Mesenchymal stem cell (in vitro differentiated cells and primary cell): ENCODE results near the gene GNAI2.

Source experiments
- DNase-seq: peaks from one replicate; pipeline ENCODE4 v3.0.0-alpha.2; 2013
- H2AFZ ChIP-seq: one replicate; pipeline ENCODE4 v1.6.1; 2013; ENCODE audit warnings: low read depth, mild to moderate bottlenecking, control low read depth, inconsistent platforms, low read length, moderate library complexity
- H2AK5ac ChIP-seq: 2 replicates; pipeline ENCODE4 v1.6.1; 2013; ENCODE audit warnings: low read length, moderate library complexity, mild to moderate bottlenecking, inconsistent platforms; ENCODE audit not compliant: severe bottlenecking
- H2BK120ac ChIP-seq: one replicate; pipeline ENCODE4 v1.6.1; 2013; ENCODE audit warnings: low read depth, mild to moderate bottlenecking, inconsistent platforms, low read length, moderate library complexity
- H2BK12ac ChIP-seq, 2 experiments: one replicate each; pipeline ENCODE4 v1.6.1; 2013; ENCODE audit warnings: inconsistent platforms in 2 of 2, low read length in 2 of 2, mild to moderate bottlenecking in 2 of 2, moderate library complexity in 2 of 2, control low read depth in 1 of 2
- H2BK15ac ChIP-seq: one replicate; pipeline ENCODE4 v1.6.1; 2013; ENCODE audit warnings: mild to moderate bottlenecking, low read depth, inconsistent platforms; ENCODE audit not compliant: poor library complexity, severe bottlenecking
- H2BK5ac ChIP-seq: 2 replicates; pipeline ENCODE4 v1.6.1; 2013; ENCODE audit warnings: low read depth, mild to moderate bottlenecking, low read length, control low read depth, inconsistent platforms; ENCODE audit not compliant: poor library complexity, severe bottlenecking
- H3K14ac ChIP-seq, 2 experiments: one replicate each; pipeline ENCODE4 v1.6.1; 2013; ENCODE audit warnings: inconsistent platforms in 2 of 2, low read length in 2 of 2, control low read depth in 1 of 2, mild to moderate bottlenecking in 1 of 2, moderate library complexity in 1 of 2
- H3K18ac ChIP-seq, 2 experiments: one replicate each; pipeline ENCODE4 v1.6.1; 2013; ENCODE audit warnings: inconsistent platforms in 2 of 2, low read length in 2 of 2, control low read depth in 1 of 2, low read depth in 1 of 2, mild to moderate bottlenecking in 1 of 2
- H3K23ac ChIP-seq, 2 experiments: one replicate each; pipeline ENCODE4 v1.6.1; 2013; ENCODE audit warnings: inconsistent platforms in 2 of 2, low read length in 2 of 2, mild to moderate bottlenecking in 2 of 2, moderate library complexity in 2 of 2, control low read depth in 1 of 2
- H3K27ac ChIP-seq: 2 replicates; pipeline ENCODE4 v1.5.1; 2013; ENCODE audit warnings: mild to moderate bottlenecking, moderate library complexity, low read length, control low read depth, inconsistent platforms; ENCODE audit not compliant: poor library complexity, severe bottlenecking
- H3K27me3 ChIP-seq, 2 experiments: 2 replicates each; pipeline versions ENCODE4 v1.6.1 to v1.7.0; 2013; ENCODE audit warnings: low read length in 2 of 2, mild to moderate bottlenecking in 2 of 2, moderate library complexity in 2 of 2, control low read depth in 1 of 2, inconsistent platforms in 1 of 2; ENCODE audit not compliant: control insufficient read depth in 1 of 2, insufficient read depth in 1 of 2
- H3K36me3 ChIP-seq, 2 experiments: 2 replicates each; pipeline versions ENCODE4 v1.6.1 to v1.7.0; 2013; ENCODE audit warnings: low read length in 2 of 2, control low read depth in 1 of 2, inconsistent platforms in 1 of 2, low read depth in 1 of 2, mild to moderate bottlenecking in 1 of 2; ENCODE audit not compliant: insufficient read depth in 2 of 2, control insufficient read depth in 1 of 2
- H3K4ac ChIP-seq, 2 experiments: one replicate each; pipeline ENCODE4 v1.6.1; 2013; ENCODE audit warnings: inconsistent platforms in 2 of 2, low read length in 2 of 2, mild to moderate bottlenecking in 2 of 2, moderate library complexity in 2 of 2, control low read depth in 1 of 2, low read depth in 1 of 2
- H3K4me1 ChIP-seq: 2 replicates; pipeline ENCODE4 v1.6.1; 2013; ENCODE audit warnings: low read depth, low read length, control low read depth; ENCODE audit not compliant: control insufficient read depth, insufficient read depth
- H3K4me2 ChIP-seq: 2 replicates; pipeline ENCODE4 v1.6.1; 2013; ENCODE audit warnings: low read length, mild to moderate bottlenecking, inconsistent platforms; ENCODE audit not compliant: poor library complexity, severe bottlenecking
- H3K4me3 ChIP-seq, 2 experiments: 2 replicates each; pipeline versions ENCODE4 v1.5.1 to v1.7.0; 2013; ENCODE audit warnings: low read length in 2 of 2, mild to moderate bottlenecking in 2 of 2, control low read depth in 1 of 2, low read depth in 1 of 2; ENCODE audit not compliant: insufficient read depth in 1 of 2
- H3K79me1 ChIP-seq: replicated peaks from 2 replicates; pipeline ENCODE4 v1.6.1; 2013; ENCODE audit warnings: mild to moderate bottlenecking, control low read depth, low read length, inconsistent platforms; ENCODE audit not compliant: poor library complexity, severe bottlenecking
- H3K9ac ChIP-seq: 2 replicates; pipeline ENCODE4 v1.7.0; 2013; ENCODE audit warnings: mild to moderate bottlenecking, low read length, moderate library complexity
- H3K9me3 ChIP-seq: 2 replicates; pipeline ENCODE4 v1.7.0; 2013; ENCODE audit warnings: mild to moderate bottlenecking, low read length; ENCODE audit not compliant: control insufficient read depth
- H4K8ac ChIP-seq: one replicate; pipeline ENCODE4 v1.6.1; 2013; ENCODE audit warnings: inconsistent platforms, mild to moderate bottlenecking, low read length, moderate library complexity
- H4K91ac ChIP-seq: one replicate; pipeline ENCODE4 v1.6.1; 2013; ENCODE audit warnings: mild to moderate bottlenecking, low read length, inconsistent platforms
- WGBS: methylation state at CpG from one replicate; pipeline ENCODE4 v1.1.7; 2013; ENCODE audit warnings: mixed read lengths; 5-methylcytosine and 5-hydroxymethylcytosine counted together

GNAI2 gene

GRCh38 chr3:50255251-50255615 lies 19.2 kb downstream of the GNAI2 start:
- Histone ChIP-seq H2BK120ac (no peak overlapping the region), H2BK5ac (no peak overlapping the region), H3K4me2 (no peak overlapping the region), H3K23ac (no peak overlapping the region), H3K27ac (peak overlapping the region; percentile 36), H3K4me3 (no peak overlapping the region), H3K4me1 (peaks cover 48% of the 10 kb centered on the region), H3K18ac (no peak overlapping the region), H3K4ac (no peak overlapping the region), H3K9me3 (no peaks in the 10 kb centered on the region), H2AFZ (no peak overlapping the region), H4K91ac (no peak overlapping the region), H2BK15ac (no peak overlapping the region), H3K9ac (peak overlapping the region; percentile 38), H2BK12ac (no peak overlapping the region), H4K8ac (no peak overlapping the region), H2AK5ac (peak overlapping the region; percentile 27), H3K14ac (no peak overlapping the region), H3K36me3 (peaks cover 80 to 90% of the 10 kb centered on the region in 2 experiments), H3K79me1 (peaks cover 17% of the 10 kb centered on the region), H3K27me3 (no peaks in the 10 kb centered on the region)
- DNase-seq = no peak
- 93% methylated on average over 9 of the region's 9 CpGs for WGBS

GRCh38 chr3:50256978-50257890 lies 21.2 kb downstream of the GNAI2 start:
- no peak overlapping the region for H3K4me3 ChIP-seq
- no peak overlapping the region for H4K8ac ChIP-seq
- H2BK120ac ChIP-seq = no peak overlapping the region
- H3K36me3 ChIP-seq = peaks cover 66 to 73% of the 10 kb centered on the region in 2 experiments
- H2BK12ac ChIP-seq = no peak overlapping the region
- no peak overlapping the region for H2BK15ac ChIP-seq
- no peak overlapping the region for H2AFZ ChIP-seq
- H3K27ac ChIP-seq = no peak overlapping the region
- DNase-seq = no peak
- H3K4me1 ChIP-seq = peaks cover 49% of the 10 kb centered on the region
- H3K4ac ChIP-seq = no peak overlapping the region
- no peaks in the 10 kb centered on the region for H3K9me3 ChIP-seq
- WGBS = 93% methylated on average over 20 of the region's 20 CpGs
- no peaks in the 10 kb centered on the region for H3K27me3 ChIP-seq
- no peak overlapping the region for H3K4me2 ChIP-seq
- no peak overlapping the region for H3K14ac ChIP-seq
- peaks cover 19% of the 10 kb centered on the region for H3K79me1 ChIP-seq
- H2AK5ac ChIP-seq = no peak overlapping the region
- H3K23ac ChIP-seq = no peak overlapping the region
- H3K18ac ChIP-seq = no peak overlapping the region
- no peak overlapping the region for H2BK5ac ChIP-seq
- no peak overlapping the region for H3K9ac ChIP-seq
- H4K91ac ChIP-seq = no peak overlapping the region

GRCh38 chr3:50258029-50258680 lies 22.2 kb downstream of the GNAI2 start:
- Histone ChIP-seq H4K91ac (no peak overlapping the region), H2BK15ac (peak overlapping the region; percentile 9), H3K27me3 (no peaks in the 10 kb centered on the region), H3K4me2 (no peak overlapping the region), H2BK5ac (no peak overlapping the region), H3K14ac (no peak overlapping the region), H3K9ac (no peak overlapping the region), H2AFZ (no peak overlapping the region), H3K79me1 (peaks cover 19% of the 10 kb centered on the region), H3K4ac (no peak overlapping the region), H3K18ac (no peak overlapping the region), H3K4me1 (peaks cover 50% of the 10 kb centered on the region), H3K23ac (no peak overlapping the region), H2AK5ac (no peak overlapping the region), H3K36me3 (peaks cover 58 to 64% of the 10 kb centered on the region in 2 experiments), H2BK12ac (no peak overlapping the region), H3K4me3 (no peak overlapping the region), H2BK120ac (no peak overlapping the region), H4K8ac (no peak overlapping the region), H3K27ac (no peak overlapping the region), H3K9me3 (no peaks in the 10 kb centered on the region)
- 96% methylated on average over 15 of the region's 17 CpGs for WGBS
- DNase-seq = no peak

- Histone ChIP-seq H3K4me1 (peaks cover 53% of the 10 kb centered on the region), H3K36me3 (peaks cover 52 to 56% of the 10 kb centered on the region in 2 experiments), H2BK12ac (no peak overlapping the region), H3K27ac (no peak overlapping the region), H2BK5ac (no peak overlapping the region), H2AFZ (no peak overlapping the region), H4K8ac (no peak overlapping the region), H3K4me2 (no peak overlapping the region), H3K18ac (no peak overlapping the region), H3K4ac (no peak overlapping the region), H2AK5ac (peak overlapping the region; percentile 50), H4K91ac (no peak overlapping the region), H2BK120ac (no peak overlapping the region), H2BK15ac (no peak overlapping the region), H3K27me3 (no peaks in the 10 kb centered on the region), H3K9me3 (no peaks in the 10 kb centered on the region), H3K4me3 (no peak overlapping the region), H3K14ac (no peak overlapping the region), H3K79me1 (peaks cover 21% of the 10 kb centered on the region), H3K9ac (peak overlapping the region; percentile 91), H3K23ac (no peak overlapping the region)
- DNase-seq = no peak
- 90% methylated on average over 16 of the region's 16 CpGs for WGBS
These were observed 23.0 kb downstream of the GNAI2 start for GRCh38 chr3:50258979-50259378.
